SK-N-SH treated with all-trans-retinoic acid at 6 μM for 48 hours (cell line): ENCODE measurements around the gene MRGPRE.

Experiments used
- ARNTL ChIP-seq: fragments of 450-650 bp; formaldehyde crosslinking; IDR thresholded peaks from 2 replicates; pipeline ENCODE4 v1.5.0; 2020; ENCODE audit warnings: low read depth, mild to moderate bottlenecking, moderate library complexity, borderline replicate concordance
- BACH2 ChIP-seq: fragments of 250-450 bp; sonication (Bioruptor Pico); IDR thresholded peaks from 2 replicates; pipeline ENCODE4 v1.9.0; 2021; ENCODE audit warnings: mild to moderate bottlenecking, borderline replicate concordance
- CREB5 ChIP-seq: fragments of 250-450 bp; sonication (Bioruptor Pico); IDR thresholded peaks from 2 replicates; pipeline ENCODE4 v1.5.1; 2020; ENCODE audit warnings: low read depth, mild to moderate bottlenecking, moderate library complexity
- CSDC2 ChIP-seq: fragments of 250-450 bp; sonication (Bioruptor Pico); IDR thresholded peaks from 2 replicates; pipeline ENCODE4 v1.5.0; 2020; ENCODE audit warnings: mild to moderate bottlenecking, moderate library complexity
- ESRRG ChIP-seq: fragments of 250-450 bp; sonication (Bioruptor Pico); IDR thresholded peaks from 2 replicates; pipeline ENCODE4 v1.6.1; 2021; ENCODE audit warnings: mild to moderate bottlenecking
- GLIS3 ChIP-seq: fragments of 250-450 bp; sonication (Bioruptor Pico); IDR thresholded peaks from 2 replicates; pipeline ENCODE4 v1.5.0; 2020; ENCODE audit warnings: mild to moderate bottlenecking, moderate library complexity
- PATZ1 ChIP-seq: fragments of 250-450 bp; sonication (Bioruptor Pico); IDR thresholded peaks from 2 replicates; pipeline ENCODE4 v1.8.0; 2020; ENCODE audit warnings: mild to moderate bottlenecking, moderate library complexity, borderline replicate concordance
- SNAI2 ChIP-seq: fragments of 250-450 bp; sonication (Bioruptor Pico); IDR thresholded peaks from 2 replicates; pipeline ENCODE4 v1.5.0; 2020; ENCODE audit warnings: mild to moderate bottlenecking, moderate library complexity
- TOX ChIP-seq: fragments of 250-450 bp; sonication (Bioruptor Pico); IDR thresholded peaks from 2 replicates; pipeline ENCODE4 v1.8.0; 2021; ENCODE audit warnings: mild to moderate bottlenecking, moderate library complexity, borderline replicate concordance
- TSHZ2 ChIP-seq: fragments of 250-450 bp; sonication (Bioruptor Pico); IDR thresholded peaks from 2 replicates; pipeline ENCODE4 v1.5.0; 2020; ENCODE audit warnings: mild to moderate bottlenecking, moderate library complexity
- ZFP3 ChIP-seq: fragments of 250-450 bp; sonication (Bioruptor Pico); IDR thresholded peaks from 2 replicates; pipeline ENCODE4 v1.5.0; 2020; ENCODE audit warnings: mild to moderate bottlenecking, moderate library complexity
- ZFP30 ChIP-seq: fragments of 450-650 bp; formaldehyde crosslinking; IDR thresholded peaks from 2 replicates; pipeline ENCODE4 v1.5.0; 2022; ENCODE audit warnings: mild to moderate bottlenecking, moderate library complexity
- ZNF8 ChIP-seq: fragments of 450-650 bp; formaldehyde crosslinking; IDR thresholded peaks from 2 replicates; pipeline ENCODE4 v1.5.0; 2020; ENCODE audit warnings: mild to moderate bottlenecking, moderate library complexity

- no peak for TF ChIP-seq ZFP30
- TF ChIP-seq TOX = no peak
- no peak for TF ChIP-seq GLIS3 (CRISPR knock-in tag)
- TF ChIP-seq ZFP3 (CRISPR knock-in tag) = no peak
- no peak for TF ChIP-seq CREB5 (CRISPR knock-in tag)
- no peak for TF ChIP-seq PATZ1 (CRISPR knock-in tag)
- TF ChIP-seq ARNTL (CRISPR knock-in tag) = no peak
- no peak for TF ChIP-seq BACH2 (CRISPR knock-in tag)
- no peak for TF ChIP-seq ESRRG (CRISPR knock-in tag)
- no peak for TF ChIP-seq SNAI2 (CRISPR knock-in tag)
- no peak for TF ChIP-seq TSHZ2 (CRISPR knock-in tag)
- no peak for TF ChIP-seq ZNF8 (CRISPR knock-in tag)
- no peak for TF ChIP-seq CSDC2
Measured at GRCh38 chr11:3199537-3200295, 32.5 kb downstream of the MRGPRE start.
